PC-3 (cell line): ENCODE measurements around the gene ZNF804A.

Experiments
- EZH2 ChIP-seq: fragments of 300-600 bp; sonication (generic); IDR thresholded peaks from one replicate; pipeline ENCODE4 v1.6.1; 2017; ENCODE audit warnings: antibody characterized with exemption, mild to moderate bottlenecking, low read length; ENCODE audit not compliant: unreplicated experiment
- TF ChIP-seq, protein P1 (sequence below): fragments of 300-600 bp; sonication (generic); conservative IDR thresholded peaks from 2 replicates; pipeline ENCODE4 v1.5.1; 2017; ENCODE audit warnings: antibody characterized with exemption, low read depth, mild to moderate bottlenecking, low read length

- TF ChIP-seq, protein P1, sequence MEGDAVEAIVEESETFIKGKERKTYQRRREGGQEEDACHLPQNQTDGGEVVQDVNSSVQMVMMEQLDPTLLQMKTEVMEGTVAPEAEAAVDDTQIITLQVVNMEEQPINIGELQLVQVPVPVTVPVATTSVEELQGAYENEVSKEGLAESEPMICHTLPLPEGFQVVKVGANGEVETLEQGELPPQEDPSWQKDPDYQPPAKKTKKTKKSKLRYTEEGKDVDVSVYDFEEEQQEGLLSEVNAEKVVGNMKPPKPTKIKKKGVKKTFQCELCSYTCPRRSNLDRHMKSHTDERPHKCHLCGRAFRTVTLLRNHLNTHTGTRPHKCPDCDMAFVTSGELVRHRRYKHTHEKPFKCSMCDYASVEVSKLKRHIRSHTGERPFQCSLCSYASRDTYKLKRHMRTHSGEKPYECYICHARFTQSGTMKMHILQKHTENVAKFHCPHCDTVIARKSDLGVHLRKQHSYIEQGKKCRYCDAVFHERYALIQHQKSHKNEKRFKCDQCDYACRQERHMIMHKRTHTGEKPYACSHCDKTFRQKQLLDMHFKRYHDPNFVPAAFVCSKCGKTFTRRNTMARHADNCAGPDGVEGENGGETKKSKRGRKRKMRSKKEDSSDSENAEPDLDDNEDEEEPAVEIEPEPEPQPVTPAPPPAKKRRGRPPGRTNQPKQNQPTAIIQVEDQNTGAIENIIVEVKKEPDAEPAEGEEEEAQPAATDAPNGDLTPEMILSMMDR, result no peak
- no peak for TF ChIP-seq EZH2
Measured at GRCh38 chr2:184735611-184736010, 137.3 kb downstream of the ZNF804A start.
